CD4-positive, alpha-beta T cell treated with Interleukin-21 for 1 hour (primary cell): ENCODE data around the gene STK11.
A peak's percentile ranks its signal among the peaks of the same experiment; 100 is the strongest.

Source experiments
- DNase-seq: peaks from one replicate; pipeline ENCODE4 v3.0.0-alpha.2; 2020

Gene STK11

DNA sequence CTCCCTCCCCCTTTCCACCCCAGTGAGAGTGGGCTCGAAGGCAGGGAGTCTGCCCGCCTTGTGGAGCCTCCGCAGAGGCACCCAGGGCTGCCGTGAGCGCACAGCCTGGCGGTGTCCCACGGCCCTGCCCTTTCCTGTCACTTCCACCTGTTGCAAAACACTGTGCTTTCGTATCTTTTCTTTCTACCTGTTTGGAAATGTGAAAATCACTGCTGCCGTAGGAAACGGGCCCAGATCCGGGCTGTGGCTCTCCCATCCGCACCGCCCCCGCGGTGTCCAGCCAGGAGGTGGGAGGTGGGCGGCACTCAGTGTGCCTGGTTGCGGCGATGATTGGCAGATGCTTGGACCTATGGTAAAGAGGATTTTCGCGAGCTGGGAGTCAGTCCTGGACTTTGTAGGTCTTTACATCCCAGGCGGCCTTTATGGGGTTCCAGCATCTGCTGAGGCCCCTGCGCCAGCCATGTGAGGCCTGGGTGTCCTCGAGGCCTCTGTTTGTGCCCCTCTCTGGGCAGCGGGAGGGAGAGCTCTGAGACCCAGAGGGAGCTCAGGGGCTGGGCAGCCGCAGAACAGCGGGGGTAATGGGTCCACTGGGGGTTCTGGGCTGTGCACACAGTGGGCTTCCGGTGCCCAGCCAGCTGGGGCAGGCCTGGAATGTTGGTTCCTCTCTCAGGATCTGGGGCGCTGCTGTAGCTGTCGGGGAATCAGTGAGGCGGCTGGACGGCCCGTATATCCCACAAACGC is 6.1 kb downstream of the STK11 start:
- DNase-seq: no peak

DNA sequence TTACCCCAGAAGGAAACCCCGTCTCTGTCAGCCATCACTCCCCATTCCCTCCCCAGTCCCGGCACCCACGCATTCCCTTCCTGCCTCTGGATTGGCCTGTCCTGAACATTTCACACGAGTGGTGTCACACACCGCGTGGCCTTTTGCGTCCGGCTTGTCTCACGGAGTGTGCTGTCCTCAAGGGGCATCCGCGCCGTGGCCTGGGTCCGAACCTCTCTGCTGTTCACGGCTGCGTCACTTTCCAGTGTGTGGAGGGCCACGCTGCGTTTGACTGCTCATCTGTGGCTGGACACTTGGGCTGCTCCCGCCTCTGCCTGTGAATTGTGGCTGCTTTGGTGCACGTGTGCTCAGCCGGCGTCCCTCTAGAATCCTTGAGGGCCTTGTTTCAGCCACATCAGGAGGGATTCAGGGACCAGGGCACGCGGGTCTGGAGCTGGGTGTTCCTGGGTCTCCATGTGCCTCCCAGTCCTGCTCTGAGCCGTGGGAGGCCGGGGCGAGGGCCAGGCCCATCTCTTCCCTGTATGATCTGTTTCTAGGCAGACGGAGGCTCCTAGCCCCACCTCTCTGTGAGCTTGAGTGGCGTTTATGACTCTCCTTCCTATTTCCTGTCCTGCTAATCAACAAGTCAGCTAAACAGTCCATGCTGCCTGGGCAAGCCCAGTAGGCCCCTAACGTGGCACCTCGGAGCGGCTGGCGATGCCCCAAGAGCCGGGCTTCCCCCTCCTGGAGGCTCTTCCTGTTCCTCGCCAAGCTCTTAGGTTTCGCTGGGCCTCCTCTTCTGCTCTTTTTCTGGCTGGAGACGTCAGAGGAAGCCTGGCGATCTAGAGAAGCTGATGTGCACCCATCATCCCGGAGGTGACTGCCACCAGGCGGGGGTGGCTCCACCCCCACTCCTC is 8.1 kb downstream of the STK11 start:
- DNase-seq: peak; percentile 77

DNA sequence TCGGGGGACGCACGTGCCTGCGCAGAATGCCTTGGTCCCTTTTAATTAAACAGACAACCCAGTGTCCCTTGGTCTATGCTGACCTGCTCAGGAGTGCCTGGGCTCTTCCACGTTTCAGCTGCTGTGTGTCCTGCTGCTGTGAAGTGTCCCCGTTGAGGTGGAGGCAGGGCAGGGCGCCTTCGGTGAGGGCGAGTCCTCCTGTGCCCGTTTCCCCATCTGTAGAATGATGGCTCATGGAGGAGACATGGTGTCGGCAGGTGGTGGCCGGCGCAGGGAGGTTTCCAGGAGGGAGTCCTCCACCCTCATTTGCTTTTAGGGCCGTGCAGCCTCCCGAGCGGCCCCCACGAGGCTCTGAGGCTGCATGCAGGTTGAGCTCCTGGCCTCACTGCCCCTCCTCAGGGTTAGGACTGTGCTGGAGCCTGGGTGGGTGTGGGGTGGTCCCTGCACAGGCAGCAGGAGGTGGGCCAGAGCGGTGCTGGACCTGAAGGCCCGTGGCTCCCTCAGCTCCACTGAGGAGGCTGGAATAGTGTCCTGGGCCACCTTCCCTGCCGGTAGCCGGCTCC is 8.8 kb downstream of the STK11 start:
- DNase-seq: no peak

DNA sequence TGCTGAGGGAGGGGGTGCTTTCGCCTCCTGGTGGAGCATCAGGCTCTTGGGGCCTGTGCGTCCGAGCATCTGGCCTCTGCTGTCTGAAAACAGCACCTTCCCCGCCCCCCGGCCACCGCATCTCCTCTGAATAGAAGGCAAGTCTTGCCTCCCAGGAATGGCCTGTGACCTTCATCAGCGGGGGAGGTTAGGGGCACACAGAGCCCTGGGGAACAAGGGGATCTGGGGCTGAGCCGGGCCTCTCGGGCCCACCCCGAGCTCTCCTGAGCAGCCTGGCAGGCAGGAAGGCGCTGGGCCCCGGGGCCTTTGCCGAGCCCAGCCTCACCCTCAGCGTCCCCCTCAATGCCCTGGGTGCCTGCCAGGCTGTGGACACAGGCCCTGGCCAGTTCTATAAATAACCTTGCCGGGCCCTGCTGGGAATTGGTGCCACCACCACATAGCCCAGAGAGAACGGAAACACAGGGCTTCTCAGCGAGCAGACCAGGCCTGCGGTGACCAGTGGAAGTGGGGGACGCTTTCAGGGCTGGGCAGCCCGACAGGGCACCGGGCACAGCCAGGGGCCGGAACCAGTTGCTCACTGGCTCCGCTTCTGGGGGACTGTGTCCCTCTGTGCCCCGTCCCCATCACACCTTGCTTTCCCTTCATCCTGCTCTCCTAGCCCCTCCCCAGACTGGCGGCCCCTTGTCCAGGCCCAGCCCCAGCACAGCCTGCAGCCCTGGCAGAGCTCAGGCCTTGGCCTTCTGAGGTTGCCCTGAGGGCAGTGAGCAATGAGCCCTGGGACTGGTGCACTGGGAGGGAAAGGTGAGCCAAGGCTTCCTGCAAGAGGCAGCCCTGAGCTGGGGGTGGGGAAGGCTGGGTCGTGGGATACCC is 9.5 kb downstream of the STK11 start:
- DNase-seq: no peak

DNA sequence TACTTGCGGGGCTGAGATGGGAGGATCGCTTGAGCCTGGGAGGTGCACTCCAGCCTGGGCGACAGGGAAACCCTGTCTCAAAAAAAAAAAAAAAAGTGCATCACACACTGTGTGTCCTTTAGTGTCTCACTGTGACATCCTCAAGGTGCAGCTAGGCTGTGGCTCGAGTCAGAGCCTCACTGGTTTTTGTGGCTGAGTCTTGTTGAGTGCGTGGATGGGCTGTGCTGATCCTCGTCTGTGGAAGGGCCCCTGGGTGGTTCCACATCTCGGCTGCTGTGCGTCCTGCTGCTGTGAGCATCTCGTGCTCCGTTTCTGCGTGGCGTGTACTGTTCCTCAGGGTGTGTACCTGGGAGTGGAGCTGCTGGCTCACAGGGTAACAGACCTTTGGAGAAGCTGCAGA is 11.2 kb downstream of the STK11 start:
- no peak for DNase-seq

DNA sequence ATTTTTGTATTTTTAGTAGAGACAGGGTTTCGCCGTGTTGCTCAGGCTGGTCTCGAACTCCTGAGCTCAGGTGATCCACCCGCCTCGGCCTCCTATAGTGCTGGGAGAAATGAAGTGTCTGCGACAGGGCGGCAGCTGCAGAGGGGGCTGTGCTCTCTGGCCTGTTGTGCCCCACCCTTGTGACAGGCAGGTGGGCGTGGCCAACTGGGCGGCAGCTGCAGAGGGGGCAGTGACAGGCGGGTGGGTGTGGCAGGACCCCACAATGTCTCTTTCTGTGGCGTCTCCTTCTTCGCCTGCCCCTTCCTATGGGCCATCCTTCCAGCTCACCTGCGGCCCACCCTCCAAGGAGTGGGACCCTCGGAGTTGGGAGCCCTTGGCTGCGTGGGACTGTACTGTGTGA is 11.8 kb downstream of the STK11 start:
- DNase-seq: no peak

DNA sequence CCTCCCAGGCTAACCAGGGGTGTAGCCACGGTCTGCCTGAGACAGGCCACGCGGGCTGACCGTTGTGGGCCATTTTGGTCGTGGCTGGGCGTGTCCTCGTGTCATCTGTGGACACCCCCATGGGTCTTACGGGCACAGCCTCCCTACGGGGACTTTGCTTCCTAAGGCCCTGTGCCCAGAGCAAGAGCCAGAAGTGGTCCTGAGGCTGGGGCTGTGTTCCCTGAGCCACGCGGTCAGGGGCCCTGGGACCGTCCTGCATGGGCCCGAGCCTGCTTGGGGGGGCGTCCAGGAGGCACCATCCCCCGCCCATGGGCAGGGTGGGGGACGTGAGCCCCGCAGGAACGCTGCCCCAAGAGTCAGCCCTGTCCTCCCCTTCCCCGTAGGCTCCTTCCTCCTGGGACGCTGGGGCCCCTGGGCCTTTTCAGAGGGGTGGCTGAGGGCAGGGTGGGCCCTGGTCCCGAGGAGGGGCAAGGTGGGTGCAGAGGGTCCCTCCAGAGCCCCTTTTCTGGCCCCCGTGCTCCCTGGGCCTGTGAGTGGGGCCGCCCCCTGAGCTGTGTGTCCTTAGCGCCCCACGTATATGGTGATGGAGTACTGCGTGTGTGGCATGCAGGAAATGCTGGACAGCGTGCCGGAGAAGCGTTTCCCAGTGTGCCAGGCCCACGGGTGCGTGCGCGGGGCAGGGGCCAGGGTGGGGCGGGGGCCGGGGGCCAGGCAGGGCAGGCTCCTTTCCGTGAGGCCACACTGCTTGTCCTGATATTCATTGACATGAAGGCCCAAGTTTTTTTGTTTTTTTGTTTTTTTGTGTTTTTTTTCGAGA is 13.4 kb downstream of the STK11 start:
- no peak for DNase-seq

DNA sequence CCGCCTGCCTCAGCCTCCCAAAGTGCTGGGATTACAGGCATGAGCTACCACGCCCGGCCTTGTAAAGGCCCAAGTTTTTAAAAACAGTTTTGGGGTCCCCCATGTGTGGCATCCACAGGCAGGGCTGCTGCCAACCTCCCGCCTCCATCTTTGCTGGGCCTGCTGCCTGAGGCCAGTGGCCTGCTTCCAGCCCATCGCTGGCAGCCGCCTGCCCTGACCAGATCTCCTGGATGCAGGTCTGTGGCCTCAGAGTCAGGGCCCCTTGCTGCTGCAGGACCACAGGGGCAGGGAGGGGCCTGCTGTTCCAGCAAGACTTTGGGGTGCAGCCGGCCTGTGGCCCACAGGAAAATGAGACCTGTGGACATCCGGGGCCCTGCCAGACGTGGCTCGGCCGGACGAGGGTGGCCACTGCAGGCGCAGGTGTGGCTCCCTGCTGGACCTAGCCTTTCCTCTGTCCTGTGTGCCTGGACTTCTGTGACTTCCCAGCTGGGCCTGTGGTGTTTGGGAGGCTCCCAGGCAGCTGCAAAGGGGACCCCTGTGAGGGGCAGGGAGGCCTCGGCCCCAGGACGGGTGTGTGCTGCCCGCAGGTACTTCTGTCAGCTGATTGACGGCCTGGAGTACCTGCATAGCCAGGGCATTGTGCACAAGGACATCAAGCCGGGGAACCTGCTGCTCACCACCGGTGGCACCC is 14.4 kb downstream of the STK11 start:
- DNase-seq: no peak

DNA sequence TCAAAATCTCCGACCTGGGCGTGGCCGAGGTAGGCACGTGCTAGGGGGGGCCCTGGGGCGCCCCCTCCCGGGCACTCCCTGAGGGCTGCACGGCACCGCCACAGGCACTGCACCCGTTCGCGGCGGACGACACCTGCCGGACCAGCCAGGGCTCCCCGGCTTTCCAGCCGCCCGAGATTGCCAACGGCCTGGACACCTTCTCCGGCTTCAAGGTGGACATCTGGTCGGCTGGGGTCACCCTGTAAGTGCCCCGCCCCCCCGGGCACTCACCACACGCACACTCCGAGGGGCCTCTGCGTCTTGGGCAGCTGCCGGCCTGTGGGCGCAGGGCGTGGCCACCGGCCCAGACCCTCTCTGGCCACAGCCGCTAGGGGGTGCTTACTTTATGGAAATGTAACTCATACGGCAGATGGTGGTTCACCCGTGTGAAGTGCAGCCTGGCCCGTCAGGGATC is 14.9 kb downstream of the STK11 start:
- no peak for DNase-seq

DNA sequence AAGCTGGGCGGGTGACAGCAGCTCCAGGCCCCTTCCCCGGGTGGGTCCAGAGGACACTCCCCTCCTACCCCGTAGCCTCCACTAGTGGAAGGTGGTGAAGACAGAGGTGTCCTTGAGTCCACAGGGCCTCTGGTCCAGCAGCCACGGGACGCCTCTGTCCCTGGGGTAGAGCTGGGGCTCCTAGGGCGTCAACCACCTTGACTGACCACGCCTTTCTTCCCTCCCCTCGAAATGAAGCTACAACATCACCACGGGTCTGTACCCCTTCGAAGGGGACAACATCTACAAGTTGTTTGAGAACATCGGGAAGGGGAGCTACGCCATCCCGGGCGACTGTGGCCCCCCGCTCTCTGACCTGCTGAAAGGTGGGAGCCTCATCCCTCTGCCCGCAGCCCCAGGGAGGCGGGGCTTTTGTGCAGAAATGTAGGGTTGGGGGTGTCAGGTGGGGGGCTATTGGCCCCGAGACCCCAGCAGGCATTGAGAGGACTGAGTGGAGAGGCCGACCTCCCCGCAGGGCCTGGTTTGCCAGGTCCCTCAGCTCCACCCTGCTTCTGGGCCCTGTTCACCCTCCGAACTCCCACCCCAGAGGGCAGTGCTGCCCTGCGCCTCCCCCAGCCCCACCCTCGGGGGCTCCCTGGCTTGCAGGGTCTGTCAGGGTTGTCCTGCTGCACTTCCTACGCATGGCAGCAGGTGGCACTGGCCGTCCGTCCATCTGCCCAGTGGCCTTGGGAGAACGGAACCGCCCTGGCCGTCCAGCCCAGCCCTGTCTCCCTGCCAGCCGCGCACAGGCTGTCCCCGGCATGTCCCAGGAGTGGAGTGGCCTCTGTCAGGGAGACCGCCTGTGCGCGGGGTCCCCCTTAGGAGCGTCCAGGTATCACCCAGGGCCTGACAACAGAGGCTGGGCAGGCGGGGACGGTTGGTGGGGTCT is 15.7 kb downstream of the STK11 start:
- no peak for DNase-seq

DNA sequence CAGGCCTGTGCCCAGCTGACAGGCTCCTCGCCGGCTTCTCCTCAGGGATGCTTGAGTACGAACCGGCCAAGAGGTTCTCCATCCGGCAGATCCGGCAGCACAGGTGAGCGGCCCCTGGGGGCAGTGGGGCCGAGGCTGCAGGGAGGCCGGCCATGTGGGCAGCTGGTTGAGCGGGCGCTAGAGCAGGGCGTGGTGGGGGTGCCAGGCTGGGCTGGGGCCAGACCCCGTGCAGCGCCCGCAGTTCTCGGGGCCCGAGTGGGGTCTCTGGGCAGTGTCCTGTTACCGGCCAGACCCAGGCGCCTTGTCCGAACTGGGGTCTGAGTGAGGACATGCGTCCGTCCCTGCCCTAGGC is 16.3 kb downstream of the STK11 start:
- no peak for DNase-seq

DNA sequence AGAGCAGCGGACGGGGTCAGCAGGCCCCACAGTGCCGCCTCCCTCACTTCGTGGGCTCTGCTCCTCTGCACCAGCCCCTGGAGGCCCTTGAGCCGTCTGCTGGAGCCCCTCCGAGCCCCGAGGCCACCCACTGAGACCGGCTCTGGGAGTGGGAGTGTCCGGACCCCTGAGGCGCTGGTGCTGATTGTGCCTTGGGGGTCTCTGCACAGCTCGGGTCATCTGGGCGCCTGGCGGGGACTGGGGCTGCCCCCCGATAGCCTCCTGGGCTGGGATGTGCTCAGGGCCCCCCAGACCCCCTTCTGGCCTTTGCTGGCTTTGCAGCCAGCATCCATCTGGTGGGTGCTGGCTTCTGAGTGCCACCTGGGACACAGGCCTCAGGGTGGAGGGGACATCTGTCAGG is 16.8 kb downstream of the STK11 start:
- no peak for DNase-seq

DNA sequence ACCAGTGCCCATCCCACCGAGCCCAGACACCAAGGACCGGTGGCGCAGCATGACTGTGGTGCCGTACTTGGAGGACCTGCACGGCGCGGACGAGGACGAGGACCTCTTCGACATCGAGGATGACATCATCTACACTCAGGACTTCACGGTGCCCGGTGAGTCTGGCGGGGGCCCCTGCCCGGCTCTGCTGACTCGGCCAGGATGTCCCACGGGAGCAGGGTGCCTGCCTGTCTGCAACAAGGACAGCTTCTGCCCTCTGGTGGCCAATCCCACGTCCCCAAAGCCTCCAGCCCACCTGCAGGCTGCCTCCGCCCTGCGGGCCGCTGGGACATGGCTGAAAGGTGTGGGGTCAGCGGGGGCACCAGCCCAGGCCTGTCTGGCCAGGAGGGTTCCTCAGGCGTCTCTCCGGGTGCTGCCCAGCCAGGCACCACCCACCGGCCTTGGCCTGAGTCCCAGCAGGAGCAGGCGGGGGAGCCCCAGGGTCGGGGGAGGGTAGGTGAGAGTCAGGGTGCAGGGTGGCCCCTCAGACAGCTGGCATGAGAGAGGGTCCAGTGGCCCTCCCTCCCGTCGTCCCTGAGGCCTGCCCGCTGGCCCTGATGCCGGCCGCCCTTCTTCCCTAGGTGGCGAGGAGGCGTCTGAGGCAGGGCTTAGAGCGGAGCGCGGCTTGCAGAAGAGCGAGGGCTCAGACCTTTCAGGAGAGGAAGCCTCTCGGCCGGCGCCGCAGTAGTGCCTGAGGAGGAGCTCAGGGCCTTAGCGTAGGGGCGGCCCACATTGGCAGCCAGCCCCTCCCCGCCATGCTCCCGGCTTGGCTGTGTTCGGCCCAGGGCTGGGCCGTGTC is 17.7 kb downstream of the STK11 start:
- DNase-seq: no peak

DNA sequence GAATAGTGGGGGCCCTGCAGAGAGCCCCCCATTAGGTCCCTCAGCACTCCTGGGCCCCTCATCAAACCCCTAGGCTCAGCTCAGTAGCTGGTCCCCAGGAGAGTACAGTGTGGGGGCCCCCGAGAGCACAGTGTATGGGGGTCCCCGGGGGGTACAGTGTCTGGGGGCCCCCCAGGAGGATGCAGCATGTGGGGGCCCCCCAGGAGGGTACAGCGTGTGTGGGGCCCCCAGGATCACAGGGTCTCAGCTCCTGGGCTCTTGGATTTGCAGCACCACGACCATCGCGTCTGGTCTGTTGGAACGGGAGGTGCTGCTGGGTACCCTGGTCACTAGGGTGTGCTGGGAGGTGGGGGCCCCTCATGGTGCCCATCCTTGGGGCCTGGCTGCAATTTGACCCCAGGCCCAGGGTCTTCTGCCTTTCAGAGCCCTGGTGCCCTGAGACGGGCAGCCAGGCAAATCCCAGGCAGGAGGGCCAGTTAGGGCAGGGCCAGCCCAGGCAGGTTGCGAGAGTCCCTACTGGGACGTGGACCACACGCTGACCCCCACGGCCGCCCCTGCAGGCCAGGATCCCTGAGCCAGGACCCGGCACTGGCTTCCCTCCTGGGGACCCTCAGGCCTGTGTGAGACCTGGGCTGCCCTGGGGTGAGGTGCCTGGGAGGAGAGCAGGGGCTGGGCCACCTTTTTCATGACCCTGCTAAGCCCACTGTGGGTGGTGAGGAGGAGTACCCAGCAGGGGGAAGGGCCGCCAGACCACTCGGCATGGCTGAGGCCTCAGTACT is 18.7 kb downstream of the STK11 start:
- DNase-seq: no peak

DNA sequence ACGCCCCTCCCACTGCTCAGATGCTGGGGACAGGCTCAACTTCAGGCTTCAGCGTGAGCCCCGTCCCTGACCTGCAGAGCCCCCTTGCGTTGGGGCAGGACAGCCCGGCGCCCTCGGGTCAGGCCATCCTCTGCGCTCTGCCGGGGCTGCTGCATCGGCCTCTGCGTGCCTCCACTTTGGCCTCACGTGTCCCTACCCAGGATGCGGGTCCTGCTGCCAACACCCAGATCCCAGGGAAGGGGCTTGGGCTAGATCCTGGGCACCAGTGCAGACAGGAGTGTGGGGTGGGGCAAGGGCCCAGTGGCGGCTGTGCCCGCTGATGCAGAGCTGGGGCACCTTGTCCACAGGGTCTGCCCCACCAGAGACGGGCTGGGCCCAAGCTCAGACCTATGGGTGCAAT is 19.3 kb downstream of the STK11 start:
- no peak for DNase-seq

DNA sequence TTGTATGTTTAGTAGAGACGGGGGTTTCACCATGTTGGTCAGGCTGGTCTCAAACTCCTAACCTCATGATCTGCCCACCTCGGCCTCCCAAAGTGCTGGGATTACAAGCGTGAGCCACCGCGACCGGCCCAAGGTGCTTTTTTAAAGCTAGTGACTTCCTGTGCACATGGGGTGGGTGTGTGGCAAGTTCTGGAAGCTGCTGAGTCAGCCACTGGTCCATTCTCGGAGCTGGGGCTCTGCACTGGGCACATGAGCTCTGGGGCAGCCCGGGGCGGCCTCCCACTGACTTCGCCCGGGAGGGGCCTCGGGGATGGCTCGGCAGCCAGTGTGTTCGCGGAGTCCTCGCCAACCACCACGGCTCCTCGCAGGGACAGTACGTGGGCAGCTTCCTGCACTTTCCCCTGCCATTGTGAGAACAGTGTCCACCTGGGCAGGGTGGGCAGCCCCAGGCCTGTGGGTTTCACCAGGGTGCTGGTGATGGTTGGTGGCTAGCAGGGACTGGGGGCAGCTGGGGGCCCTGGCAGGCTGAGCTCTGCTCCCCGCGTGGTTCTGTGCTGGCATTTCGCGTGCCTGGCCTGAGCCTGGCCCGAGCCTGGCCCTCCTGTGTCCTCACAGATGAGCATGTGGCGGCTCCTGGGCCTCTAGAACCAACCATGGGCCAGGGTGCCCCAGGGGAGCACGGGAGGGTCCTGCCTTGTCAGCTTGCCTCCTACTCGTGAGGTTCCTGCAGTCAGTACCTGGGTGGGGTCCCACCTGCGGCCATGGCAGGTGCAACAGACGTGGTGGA is 20.1 kb downstream of the STK11 start:
- DNase-seq: no peak

DNA sequence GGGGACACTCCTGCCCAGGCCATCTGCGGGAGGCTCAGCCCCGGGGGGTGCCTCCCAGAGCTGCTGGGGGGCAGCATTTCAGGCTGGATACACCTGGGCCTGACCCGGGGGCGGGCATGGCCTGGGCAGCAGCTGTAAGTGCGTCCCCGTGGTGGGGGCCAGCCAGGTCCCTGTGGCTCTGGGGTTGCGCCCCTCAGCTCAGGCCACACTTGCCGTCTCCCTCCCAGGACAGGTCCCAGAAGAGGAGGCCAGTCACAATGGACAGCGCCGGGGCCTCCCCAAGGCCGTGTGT is 20.6 kb downstream of the STK11 start:
- no peak for DNase-seq
